Astrocyte of the hippocampus (primary cell): ENCODE measurements around the gene TBC1D9.

Source experiments
- DNase-seq: peaks from one replicate; pipeline ENCODE4 v3.0.0; 2011; ENCODE audit warnings: low read depth, low spot score

The TBC1D9 gene

DNA sequence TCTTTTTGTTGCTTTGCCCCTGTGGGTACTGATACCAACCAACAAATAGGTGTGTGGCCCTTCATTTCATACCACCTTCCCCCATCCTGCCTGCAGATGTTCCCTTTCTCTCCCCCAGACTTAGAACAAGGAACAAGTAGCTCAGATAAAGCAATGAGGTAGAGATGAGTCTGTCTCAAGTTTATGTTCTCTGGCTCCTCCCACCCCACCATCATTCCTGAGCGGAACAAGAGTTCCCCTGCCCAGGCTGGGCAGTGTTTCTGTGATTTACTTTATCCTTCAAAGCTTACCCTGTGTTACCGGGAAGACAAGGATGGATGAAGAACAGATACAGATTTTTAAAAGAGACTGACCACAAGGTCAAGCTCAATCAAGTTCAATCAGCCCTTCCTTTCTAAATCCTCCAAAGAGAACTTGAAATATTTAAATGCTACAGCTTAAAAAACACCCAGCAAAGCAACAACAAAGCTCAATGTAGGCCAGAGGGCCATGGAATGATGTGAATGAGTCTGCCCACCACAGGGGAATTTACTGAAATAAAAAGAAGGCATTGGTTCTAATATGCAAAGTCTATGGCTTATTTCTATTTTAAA is 107.4 kb downstream of the TBC1D9 start:
- DNase-seq, result peak; percentile 22

DNA sequence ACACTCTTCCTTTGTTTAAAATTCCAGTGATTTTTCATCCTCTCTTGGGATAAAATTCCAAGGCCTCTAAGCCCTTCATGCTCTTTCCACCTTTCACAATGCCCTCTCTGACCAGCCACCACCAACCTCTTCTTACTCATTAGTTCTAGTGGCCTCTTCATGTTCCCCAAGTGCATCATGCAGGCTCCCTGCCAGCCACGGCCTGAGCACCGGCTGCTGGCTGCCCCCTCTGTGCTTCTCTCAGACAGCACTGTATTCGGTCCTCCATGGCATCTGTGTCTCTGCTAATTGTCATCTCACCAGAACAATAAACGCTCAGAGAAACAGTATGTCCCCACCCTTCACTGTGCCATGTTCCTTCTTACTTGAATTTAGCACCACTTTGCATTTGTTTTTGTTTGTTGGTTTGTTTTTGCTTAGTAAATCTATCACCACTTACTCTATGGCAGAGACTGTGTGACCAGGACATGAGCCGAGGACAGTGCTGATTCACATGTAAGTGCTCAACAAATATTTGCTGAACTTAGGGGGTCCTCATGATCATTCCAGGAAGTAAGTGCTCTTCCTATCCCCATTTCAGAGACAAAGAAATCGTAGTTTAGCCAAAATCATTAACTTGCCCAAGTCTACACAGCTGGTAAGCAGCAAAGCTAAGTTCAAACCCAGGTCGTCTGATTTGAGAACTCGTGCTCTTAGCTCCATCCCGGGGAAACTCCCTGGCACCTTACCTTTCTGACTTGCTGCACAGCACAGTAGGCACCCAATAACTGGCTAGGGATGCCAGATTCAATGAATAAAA is 110.4 kb downstream of the TBC1D9 start:
- DNase-seq, result peak; percentile 24

DNA sequence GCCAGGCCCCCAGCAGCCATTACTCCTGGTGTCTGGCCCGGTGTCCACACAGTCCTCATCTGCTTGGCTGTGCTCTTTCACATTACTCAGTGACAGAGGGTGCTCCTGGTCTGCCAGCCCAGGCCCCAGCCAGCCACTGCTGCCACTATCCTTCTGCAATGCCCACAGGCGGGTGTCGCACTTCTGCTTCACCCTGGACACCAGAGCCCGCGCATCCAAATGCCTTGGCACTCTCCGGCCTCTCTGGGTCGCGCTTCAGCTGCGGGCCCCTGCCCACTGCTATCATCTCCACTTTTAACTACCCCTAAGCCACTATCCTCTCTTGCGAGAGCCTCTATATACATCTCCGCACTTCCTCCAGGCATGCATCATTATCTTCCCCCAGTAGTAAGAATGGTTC is 111.0 kb downstream of the TBC1D9 start:
- no peak for DNase-seq

DNA sequence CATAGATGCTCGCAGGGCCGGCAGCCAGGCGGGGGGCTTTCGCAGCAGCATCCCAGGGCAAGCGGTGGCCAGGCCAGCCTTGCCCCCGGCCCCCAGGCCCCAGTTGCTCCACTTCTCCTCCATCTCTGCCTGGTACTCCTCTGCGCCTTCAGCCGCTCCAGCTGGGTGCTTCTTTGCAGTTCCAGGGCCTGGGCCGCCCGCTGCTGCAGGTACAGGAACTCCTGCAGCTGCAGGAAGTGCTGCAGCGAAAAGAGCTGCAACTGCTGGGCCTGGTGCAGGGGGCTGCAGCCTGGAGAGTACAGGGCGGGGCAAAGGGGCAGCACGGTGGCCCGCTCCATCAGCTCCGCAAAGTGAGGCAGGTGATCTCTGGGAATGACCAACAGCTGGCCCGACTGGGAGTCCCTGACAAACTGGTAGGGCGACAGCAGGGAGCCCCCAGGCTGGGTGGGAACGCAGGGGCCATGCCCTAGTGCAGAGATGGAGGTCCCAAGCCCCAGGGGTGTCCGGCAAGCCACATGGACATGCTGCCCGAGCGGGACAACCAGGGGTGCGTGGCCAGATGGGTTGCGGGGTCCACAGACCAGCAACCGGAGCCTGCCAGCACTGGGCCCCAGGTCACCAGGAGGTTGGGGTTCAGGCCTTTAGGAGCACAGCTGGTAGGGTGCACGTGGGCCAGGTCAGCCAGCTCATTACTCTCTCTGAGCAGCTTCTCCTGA is 111.6 kb downstream of the TBC1D9 start:
- no peak for DNase-seq

DNA sequence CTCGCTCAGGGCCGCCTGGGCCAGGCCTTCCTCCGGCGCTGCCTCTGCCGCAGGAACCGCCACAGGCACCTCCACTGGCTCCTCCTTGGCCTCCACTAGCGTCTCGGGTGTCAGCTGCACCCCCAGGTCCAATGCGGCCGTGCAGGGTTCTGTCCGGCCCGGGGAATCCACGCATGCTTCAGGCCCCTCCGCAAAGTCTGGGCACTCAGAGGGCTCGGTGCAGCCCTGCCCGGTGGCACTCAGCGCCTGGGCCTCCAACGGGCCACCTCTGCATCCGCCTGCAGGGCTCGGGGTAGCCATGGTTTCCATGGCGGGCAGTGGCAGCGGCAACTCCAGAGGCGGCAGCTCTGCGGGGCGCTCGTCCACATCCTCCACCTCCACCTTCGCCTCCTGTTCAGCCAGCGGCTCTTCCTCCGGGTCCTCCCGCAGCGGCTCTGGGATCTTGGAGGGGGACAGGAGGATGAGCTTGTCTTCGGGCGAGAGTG is 112.6 kb downstream of the TBC1D9 start:
- DNase-seq, result no peak

DNA sequence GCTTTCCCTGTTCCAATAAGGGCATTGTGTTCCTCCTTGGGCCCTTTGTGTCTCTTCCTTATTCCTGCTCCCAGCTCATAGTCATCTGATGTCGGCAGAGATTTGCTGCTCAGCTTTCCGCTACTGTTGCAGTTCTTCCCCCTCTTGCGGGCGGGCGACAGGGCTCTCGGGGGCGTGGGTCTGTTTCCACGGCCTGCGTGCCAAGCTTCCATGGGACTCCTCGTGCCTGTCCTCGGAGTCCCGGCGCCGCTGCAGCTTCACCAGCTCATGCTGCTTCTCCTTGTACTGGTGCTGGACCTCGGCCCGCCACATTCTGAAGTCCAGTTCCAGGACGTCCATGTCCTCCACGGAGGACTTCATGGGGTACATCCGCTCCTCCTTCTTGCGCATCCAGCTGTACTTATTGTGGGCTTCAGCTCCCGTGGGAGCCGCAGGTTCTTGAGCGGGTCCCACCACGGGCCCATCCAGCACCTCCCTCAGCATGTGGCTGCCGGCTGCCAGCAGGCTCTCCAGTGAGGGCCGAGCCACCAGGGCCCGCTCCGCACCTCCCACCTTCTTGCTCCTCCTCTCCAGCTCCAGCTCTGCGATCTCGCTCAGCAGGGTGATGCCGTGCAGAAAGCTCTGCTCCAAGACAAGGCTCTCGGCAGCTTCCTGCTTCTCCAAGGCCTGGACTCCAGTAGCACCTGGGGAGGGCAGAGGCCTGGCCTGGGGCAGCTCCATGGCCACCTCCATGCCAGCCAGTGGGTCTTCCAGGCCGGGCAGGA is 113.3 kb downstream of the TBC1D9 start:
- DNase-seq, result no peak

DNA sequence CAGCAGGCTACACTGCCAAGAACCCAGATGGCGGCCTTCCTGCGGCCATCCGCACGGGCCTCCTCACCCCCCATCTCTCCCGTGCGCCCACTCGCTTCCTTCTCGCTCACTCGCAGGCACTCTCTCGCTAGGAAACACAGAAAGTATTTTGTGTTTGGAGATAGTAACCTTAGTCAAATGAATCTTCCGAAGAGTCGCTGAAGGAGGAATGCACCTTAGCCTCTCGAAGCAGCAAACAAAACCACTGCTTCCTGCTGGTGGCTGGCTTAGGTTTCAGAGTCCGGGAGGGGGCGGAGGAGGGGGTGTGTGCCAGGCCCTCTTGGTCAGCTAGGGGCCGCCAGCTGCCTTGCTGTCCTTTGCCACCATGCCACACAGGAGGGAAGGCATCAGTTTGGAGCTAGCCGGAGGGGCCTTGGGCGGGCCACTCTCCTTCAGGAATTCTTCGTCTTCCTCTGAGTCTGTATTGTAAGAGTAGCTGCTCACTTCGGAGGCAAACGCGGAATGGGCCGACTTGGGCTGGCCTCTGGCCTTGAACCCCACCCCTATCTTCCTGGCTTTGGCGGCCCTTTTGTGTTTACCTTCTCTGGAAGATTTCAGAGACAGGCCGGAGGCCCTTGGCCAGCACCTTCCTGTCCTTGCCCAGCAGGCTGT is 114.3 kb downstream of the TBC1D9 start:
- no peak for DNase-seq

DNA sequence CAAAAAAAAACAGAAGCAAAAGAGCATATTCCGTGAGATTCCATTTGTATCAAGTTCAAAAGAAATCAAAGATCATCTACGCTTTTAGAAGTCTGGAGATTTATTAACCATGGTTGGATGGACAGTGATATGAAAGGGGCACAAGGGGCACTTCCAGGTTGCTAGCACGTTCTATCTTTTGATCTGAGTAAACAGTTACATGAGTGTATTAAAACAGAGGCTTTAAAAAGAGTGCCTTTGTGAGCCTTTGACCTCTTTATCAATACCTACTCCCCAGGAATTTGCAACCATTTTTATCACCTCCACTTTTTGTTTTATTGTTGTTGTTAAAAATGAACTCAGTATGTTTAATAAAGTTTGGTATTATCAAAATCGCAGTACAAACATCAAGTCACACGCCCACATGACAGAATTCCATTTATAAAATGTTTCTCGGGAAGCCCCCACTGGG is 115.1 kb downstream of the TBC1D9 start:
- DNase-seq, result no peak

DNA sequence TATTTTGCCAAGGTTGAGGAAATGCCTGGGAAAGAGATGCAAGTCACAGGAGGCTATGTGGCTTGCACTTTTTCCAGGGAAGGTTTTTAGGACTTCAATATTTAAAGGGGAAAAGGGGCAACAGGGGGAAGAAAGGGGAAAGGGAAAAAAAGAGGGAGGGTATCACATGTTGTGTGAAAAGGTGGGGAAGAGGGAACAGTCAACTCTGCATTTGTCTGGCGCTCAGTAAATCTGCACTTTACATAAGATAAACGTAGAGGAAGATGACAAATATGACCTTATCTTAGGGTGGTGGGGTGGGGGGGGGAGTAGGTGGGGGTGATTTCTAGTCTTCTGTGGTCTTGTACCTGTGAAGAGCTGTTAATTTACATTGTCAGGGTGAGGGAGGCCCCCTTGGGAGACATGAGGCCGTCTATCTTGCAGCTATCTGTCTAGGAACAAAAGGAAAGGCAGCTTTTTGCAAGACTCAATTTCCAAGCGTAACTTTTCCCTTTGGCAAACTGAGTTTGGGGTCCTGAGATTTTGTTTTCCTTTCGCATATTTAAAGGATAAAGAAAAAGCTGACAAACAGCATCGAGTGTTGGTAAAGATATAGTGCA is 115.9 kb downstream of the TBC1D9 start:
- DNase-seq, result no peak

DNA sequence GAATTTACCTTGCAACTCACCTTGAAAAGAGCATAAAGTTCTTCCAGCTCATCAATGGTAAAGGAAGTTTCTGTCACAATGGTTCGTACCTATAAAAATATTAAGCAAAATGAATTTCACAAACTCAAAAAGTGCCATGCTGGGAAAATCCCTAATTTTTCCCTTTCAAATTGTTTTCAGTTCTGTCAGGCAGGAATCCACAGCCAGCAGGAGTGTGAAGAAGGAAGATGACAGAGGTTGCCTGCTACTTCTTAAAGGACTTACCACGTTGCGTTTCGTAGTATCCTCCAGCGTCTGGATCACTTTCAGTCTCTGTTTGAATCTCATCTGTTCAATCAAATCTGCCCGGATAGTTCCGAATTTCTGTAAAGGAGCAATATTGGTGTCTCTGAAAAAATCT is 117.1 kb downstream of the TBC1D9 start:
- DNase-seq, result no peak

DNA sequence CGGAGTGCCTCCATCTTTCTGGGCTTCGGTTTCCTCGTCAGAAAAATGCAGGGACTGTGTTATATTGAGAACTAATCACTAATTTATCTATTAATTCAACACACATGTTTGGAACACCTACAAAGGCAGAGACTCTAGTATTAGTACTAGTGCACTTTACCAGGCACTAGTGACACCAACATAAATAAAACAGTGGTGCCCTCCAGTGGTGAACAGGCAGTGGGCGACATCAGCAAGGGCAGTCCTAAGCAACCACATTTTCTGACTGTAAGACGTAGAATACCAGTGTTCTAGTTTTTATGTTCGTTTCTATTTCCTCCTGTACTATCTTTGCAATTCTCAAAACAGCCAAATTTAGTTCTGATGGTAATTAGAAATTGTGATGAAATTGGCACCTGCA is 118.3 kb downstream of the TBC1D9 start:
- no peak for DNase-seq

DNA sequence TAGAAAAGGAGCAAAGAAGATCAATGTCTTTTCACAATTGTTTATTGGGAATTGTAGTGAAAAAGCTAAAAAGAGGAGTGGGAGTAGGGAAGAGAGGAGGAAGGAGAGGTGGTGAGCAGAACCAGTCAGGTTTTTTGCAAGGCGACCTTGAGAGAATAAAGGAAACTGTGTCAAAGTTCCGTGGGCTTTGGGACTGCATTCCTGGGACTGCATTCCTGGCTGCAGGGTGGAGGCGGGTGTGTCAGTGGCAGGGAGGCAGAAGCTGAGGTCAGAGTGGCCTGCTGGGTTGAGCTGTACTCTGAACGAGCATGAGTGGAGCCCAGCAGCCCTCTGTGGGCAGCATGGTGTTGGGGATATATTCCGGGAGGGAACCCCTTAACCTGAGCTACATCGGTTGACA is 120.6 kb downstream of the TBC1D9 start:
- DNase-seq, result peak; percentile 73

DNA sequence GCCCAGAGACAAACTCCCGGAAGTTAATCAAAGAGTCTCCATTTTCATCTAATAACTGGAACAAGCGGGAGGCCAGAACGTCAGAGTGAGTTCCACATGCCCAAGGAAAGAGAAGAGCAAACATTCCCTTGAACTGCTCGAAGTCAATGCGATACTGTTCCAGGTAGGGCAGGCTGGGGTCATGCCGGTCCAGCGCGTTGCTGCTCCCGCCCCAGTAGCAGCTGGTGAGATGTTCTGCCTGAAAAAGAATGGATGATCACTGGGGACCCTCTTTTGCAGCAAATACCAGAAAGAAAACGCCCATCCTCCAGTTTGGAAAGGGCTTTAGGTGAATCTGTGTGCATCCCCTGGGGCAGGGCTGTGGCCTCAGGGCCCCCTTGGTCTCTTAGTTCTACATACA is 122.2 kb downstream of the TBC1D9 start:
- DNase-seq, result no peak

DNA sequence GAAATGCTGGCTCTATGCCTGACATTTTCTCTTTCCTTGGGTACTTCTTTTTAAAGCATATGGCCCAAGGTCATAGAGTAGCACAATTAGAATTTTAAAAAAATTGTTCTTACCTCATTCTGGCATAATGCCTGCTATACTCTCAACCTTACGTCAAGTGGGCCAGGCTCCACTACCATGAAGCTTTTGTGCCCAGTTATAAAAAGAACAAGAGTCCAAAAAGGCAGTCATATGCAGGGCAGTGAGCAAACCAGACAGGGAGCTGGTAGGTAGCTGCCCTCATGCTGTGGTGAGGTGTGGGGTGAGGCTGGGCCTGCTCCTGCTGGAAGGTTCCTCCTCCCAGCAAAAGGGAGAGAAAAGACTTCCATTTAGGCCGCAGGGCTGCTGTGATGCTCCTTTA is 123.1 kb downstream of the TBC1D9 start:
- DNase-seq, result no peak

DNA sequence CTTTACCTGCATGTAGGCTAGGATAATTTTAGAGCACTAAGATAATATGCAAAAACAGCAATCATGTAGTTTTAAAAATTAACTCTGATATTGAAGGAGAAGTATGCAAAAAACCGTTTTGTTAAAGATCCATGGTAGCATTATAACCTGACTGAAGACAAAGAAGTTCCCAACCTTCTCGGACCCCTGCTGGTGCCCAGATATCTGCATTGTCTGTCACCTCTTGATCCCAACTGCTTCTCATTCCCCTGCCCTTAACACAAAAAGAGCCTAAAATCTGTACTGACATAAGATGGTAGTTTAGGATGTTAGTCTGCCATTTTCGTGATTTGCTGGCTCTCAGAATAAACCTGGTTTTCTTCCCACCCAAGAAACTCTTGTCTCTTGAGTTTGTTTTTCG is 125.9 kb downstream of the TBC1D9 start:
- DNase-seq, result no peak

DNA sequence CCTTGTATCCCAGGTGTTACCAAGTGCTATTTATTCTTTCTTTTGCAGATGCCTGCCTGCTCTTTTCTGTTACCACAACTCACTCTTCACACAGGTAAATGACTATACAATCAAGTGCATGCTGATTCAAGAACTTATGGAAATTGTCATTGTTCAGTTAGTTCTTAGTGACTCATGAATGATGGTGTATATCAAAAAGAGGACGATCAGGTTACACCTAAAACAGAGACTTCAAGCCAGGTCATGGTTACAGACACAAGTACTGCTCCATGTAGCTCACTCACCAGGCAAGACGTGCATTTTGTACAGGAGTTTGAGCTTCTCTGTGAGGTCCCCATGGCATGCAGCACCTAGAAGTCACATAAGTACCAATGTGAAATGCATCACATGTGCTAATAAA is 128.2 kb downstream of the TBC1D9 start:
- DNase-seq, result no peak

DNA sequence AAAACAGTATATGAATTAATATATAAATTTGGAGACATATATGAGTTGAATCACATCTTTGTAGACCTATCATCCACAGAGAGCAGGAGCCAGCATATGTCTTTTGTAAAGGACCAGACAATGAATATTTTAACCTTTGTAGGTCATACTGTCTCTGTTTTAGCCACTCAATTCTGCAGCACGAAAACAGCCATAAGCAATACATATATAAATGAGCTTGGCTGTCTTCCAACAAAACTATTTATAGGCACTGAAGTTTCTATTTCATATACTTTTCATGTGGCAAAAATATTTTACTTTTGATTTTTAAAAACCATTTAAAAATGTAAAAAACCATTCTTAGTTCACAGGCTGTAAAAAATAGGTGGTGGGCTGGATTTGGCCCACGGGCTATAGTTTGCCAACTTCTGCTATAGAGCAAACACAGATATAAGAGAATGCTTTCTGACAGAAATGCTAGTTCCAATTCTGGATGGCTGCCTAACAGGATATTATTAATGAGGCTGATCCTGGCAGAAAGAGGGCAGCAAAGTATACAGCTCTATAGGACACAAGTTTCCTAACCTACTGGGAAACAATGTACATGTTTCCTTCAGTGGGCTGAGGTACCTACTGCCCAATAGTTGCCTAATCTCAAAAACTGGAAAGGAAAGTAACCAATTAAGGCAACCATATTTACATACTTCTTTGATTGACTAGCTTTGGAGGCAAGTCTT is 129.4 kb downstream of the TBC1D9 start:
- DNase-seq, result no peak

DNA sequence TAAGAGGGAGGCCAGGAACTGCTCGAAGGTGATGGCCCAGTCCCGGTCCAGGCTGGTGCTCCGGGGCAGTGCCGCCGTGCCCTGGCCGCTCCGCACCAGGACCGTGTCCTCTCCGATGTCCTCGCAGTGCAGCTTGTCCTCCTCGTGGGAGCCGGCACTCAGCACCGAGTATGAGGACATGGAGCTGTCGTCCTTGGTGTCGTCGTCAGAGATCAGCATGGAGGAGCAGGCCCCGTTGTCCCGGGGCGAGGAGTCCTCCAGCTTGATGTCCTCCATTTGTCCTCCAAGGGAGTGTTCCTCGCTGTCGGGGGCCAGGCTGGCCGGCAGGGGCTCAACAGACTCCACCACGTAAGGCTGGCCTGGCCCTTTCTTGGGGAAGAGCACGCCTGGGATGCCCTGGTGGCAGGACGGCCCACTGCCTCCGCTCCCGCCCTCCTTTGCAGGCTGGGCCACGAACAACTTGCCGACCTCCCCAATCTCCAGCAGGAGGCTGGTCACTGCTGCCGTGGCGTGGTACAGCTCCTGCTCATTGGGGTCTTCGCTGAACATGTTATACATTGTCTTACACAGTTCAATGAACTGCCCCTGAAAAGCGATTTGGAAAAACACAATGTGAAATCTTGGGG is 133.7 kb downstream of the TBC1D9 start:
- no peak for DNase-seq

DNA sequence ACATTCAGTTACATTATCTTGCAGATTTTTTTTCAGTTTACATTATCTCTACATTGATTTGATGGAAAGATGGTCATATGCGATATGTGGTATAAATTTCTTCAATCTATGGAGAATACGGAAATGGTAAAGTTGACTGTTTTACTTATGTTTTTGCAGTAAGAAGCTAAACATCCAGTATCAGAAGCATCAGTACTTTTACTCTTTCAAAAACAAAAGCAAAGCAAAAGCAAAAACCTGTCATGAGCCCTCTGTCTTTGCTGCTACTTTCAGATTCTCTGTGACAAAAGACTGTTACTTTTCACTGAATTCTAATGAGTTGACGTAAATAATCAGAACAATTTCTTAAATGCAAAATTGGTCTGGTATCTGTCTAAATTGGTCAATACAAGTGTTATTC is 135.0 kb downstream of the TBC1D9 start:
- DNase-seq, result no peak
